Mesendoderm (in vitro differentiated cells): ENCODE data around the gene CD81.

Experiments
- DNase-seq: peaks from one replicate; pipeline ENCODE4 v3.0.0; 2013
- H2AK5ac ChIP-seq: 2 replicates; pipeline ENCODE4 v1.6.1; 2013; ENCODE audit warnings: low read length, inconsistent platforms
- H2BK120ac ChIP-seq: 2 replicates; pipeline ENCODE4 v1.6.1; 2013; ENCODE audit warnings: low read depth, mild to moderate bottlenecking, low read length, moderate library complexity, mixed read lengths
- H2BK15ac ChIP-seq: replicated peaks from 2 replicates; pipeline ENCODE4 v1.6.1; 2013; ENCODE audit warnings: low read depth, mild to moderate bottlenecking, moderate library complexity
- H2BK5ac ChIP-seq: 2 replicates; pipeline ENCODE4 v1.6.1; 2013; ENCODE audit warnings: low read length, inconsistent platforms
- H3K18ac ChIP-seq: 2 replicates; pipeline ENCODE4 v1.6.1; 2013; ENCODE audit warnings: mild to moderate bottlenecking, low read length, mixed read lengths
- H3K23ac ChIP-seq: one replicate; pipeline ENCODE4 v1.6.1; 2013; ENCODE audit warnings: low read length
- H3K27ac ChIP-seq: 2 replicates; pipeline ENCODE4 v1.5.1; 2013; ENCODE audit warnings: low read depth, mild to moderate bottlenecking, inconsistent platforms, low read length, moderate library complexity
- H3K27me3 ChIP-seq: 2 replicates; pipeline ENCODE4 v1.6.1; 2013; ENCODE audit warnings: low read length, control low read depth, mild to moderate bottlenecking, inconsistent platforms; ENCODE audit not compliant: insufficient read depth, poor library complexity
- H3K36me3 ChIP-seq: 2 replicates; pipeline ENCODE4 v1.6.1; 2013; ENCODE audit warnings: low read length, inconsistent platforms; ENCODE audit not compliant: control insufficient read depth, insufficient read depth
- H3K4ac ChIP-seq: one replicate; pipeline ENCODE4 v1.6.1; 2013; ENCODE audit warnings: low read depth, mild to moderate bottlenecking, low read length, moderate library complexity
- H3K4me1 ChIP-seq: 2 replicates; pipeline ENCODE4 v1.6.1; 2013; ENCODE audit warnings: low read depth, low read length, inconsistent platforms; ENCODE audit not compliant: control insufficient read depth
- H3K4me2 ChIP-seq: 2 replicates; pipeline ENCODE4 v1.6.1; 2013; ENCODE audit warnings: low read length
- H3K4me3 ChIP-seq: 2 replicates; pipeline ENCODE4 v1.5.1; 2013; ENCODE audit warnings: mild to moderate bottlenecking, low read length
- H3K56ac ChIP-seq: one replicate; pipeline ENCODE4 v1.6.1; 2013; ENCODE audit warnings: low read length
- H3K79me1 ChIP-seq: 2 replicates; pipeline ENCODE4 v1.6.1; 2013; ENCODE audit warnings: low read length, inconsistent platforms
- H3K79me2 ChIP-seq: 2 replicates; pipeline ENCODE4 v1.6.1; 2013; ENCODE audit warnings: mild to moderate bottlenecking, low read length; ENCODE audit not compliant: control insufficient read depth, insufficient read depth
- H3K9ac ChIP-seq: 2 replicates; pipeline ENCODE4 v1.6.1; 2013; ENCODE audit warnings: low read length, inconsistent platforms
- H4K5ac ChIP-seq: one replicate; pipeline ENCODE4 v1.6.1; 2013; ENCODE audit warnings: low read length
- H4K8ac ChIP-seq: one replicate; pipeline ENCODE4 v1.6.1; 2013; ENCODE audit warnings: low read depth, mild to moderate bottlenecking, control low read depth, low read length, moderate library complexity
- whole genome bisulfite sequencing: extraction: QIAGEN DNeasy Blood & Tissue Kit; methylation state at CpG from one replicate; pipeline ENCODE4 v1.1.7; 2013; ENCODE audit warnings: low lambda C conversion rate, missing lambda C conversion rate; ENCODE audit not compliant: insufficient coverage; ENCODE audit errors: extremely low coverage; 5-methylcytosine and 5-hydroxymethylcytosine counted together

Gene CD81

GRCh38 chr11:2392241-2392959 is 15.3 kb downstream of the CD81 start:
- peaks cover 3% of the 10 kb centered on the region for H3K36me3 ChIP-seq
- H3K9ac ChIP-seq: no peak overlapping the region
- no peak overlapping the region for H2BK120ac ChIP-seq
- peaks cover 41% of the 10 kb centered on the region for H3K79me2 ChIP-seq
- H4K5ac ChIP-seq: no peak overlapping the region
- no peak overlapping the region for H2BK5ac ChIP-seq
- H4K8ac ChIP-seq: no peak overlapping the region
- no peak overlapping the region for H3K56ac ChIP-seq
- no peak overlapping the region for H2BK15ac ChIP-seq
- no peak overlapping the region for H3K23ac ChIP-seq
- no peak for DNase-seq
- H2AK5ac ChIP-seq: no peak overlapping the region
- no peak overlapping the region for H3K18ac ChIP-seq
- no CpG with 5 or more reads among the region's 26 CpGs for WGBS
- no peak overlapping the region for H3K4me3 ChIP-seq
- H3K27me3 ChIP-seq: no peaks in the 10 kb centered on the region
- no peak overlapping the region for H3K4me2 ChIP-seq
- H3K79me1 ChIP-seq: peaks cover 15% of the 10 kb centered on the region
- no peak overlapping the region for H3K4ac ChIP-seq
- peaks cover 3% of the 10 kb centered on the region for H3K4me1 ChIP-seq
- no peak overlapping the region for H3K27ac ChIP-seq

- Histone ChIP-seq H3K23ac (no peak overlapping the region), H3K56ac (no peak overlapping the region), H3K27ac (no peak overlapping the region), H3K18ac (no peak overlapping the region), H4K5ac (no peak overlapping the region), H2AK5ac (no peak overlapping the region), H2BK120ac (no peak overlapping the region), H3K4me1 (peaks cover 3% of the 10 kb centered on the region), H2BK5ac (no peak overlapping the region), H3K4me2 (no peak overlapping the region), H3K4ac (no peak overlapping the region), H2BK15ac (no peak overlapping the region), H3K27me3 (no peaks in the 10 kb centered on the region), H3K9ac (no peak overlapping the region), H3K36me3 (peaks cover 3% of the 10 kb centered on the region), H3K79me2 (peaks cover 32% of the 10 kb centered on the region), H4K8ac (no peak overlapping the region), H3K4me3 (no peak overlapping the region), H3K79me1 (peaks cover 15% of the 10 kb centered on the region)
- no CpG with 5 or more reads among the region's 27 CpGs for WGBS
- no peak for DNase-seq
Observed at GRCh38 chr11:2393111-2393868, 16.2 kb downstream of the CD81 start.

GRCh38 chr11:2393941-2394817 is 17.1 kb downstream of the CD81 start:
- peaks cover 3% of the 10 kb centered on the region for H3K36me3 ChIP-seq
- H3K4me2 ChIP-seq: no peak overlapping the region
- no peak overlapping the region for H4K5ac ChIP-seq

GRCh38 chr11:2394818-2395105 is 17.7 kb downstream of the CD81 start:
- Histone ChIP-seq H4K8ac (no peak overlapping the region), H3K56ac (no peak overlapping the region), H3K79me2 (peaks cover 17% of the 10 kb centered on the region), H3K4ac (no peak overlapping the region), H3K4me3 (no peak overlapping the region), H3K27me3 (no peaks in the 10 kb centered on the region), H3K4me1 (peaks cover 3% of the 10 kb centered on the region), H3K23ac (no peak overlapping the region), H3K18ac (no peak overlapping the region), H3K36me3 (peaks cover 3% of the 10 kb centered on the region), H2BK5ac (no peak overlapping the region), H4K5ac (no peak overlapping the region), H2AK5ac (no peak overlapping the region), H3K9ac (no peak overlapping the region), H3K79me1 (peaks cover 9% of the 10 kb centered on the region), H2BK15ac (no peak overlapping the region), H3K27ac (no peak overlapping the region), H3K4me2 (no peak overlapping the region), H2BK120ac (no peak overlapping the region)
- WGBS: no CpG with 5 or more reads among the region's 8 CpGs
- no peak for DNase-seq

More at GRCh38 chr11:2393941-2394817, 17.1 kb downstream of the CD81 start:
- no peak overlapping the region for H2BK120ac ChIP-seq
- DNase-seq: no peak
- H2BK5ac ChIP-seq: no peak overlapping the region
- H3K4ac ChIP-seq: no peak overlapping the region
- H3K79me1 ChIP-seq: peaks cover 9% of the 10 kb centered on the region
- no peak overlapping the region for H3K18ac ChIP-seq
- no peak overlapping the region for H3K56ac ChIP-seq
- H2BK15ac ChIP-seq: no peak overlapping the region
- no peaks in the 10 kb centered on the region for H3K27me3 ChIP-seq
- H4K8ac ChIP-seq: no peak overlapping the region
- no peak overlapping the region for H3K23ac ChIP-seq
- H3K4me3 ChIP-seq: no peak overlapping the region
- H2AK5ac ChIP-seq: no peak overlapping the region
- H3K79me2 ChIP-seq: peaks cover 23% of the 10 kb centered on the region
- WGBS: no CpG with 5 or more reads among the region's 34 CpGs
- no peak overlapping the region for H3K27ac ChIP-seq
- H3K4me1 ChIP-seq: peaks cover under 1% of the 10 kb centered on the region
- no peak overlapping the region for H3K9ac ChIP-seq

GRCh38 chr11:2395211-2395730 is 18.2 kb downstream of the CD81 start:
- Histone ChIP-seq H2BK5ac (no peak overlapping the region), H2BK120ac (no peak overlapping the region), H3K56ac (no peak overlapping the region)

More at GRCh38 chr11:2395211-2395730, 18.2 kb downstream of the CD81 start:
- no CpG with 5 or more reads among the region's 26 CpGs for WGBS
- Histone ChIP-seq H3K27ac (no peak overlapping the region), H2AK5ac (no peak overlapping the region), H4K8ac (no peak overlapping the region), H3K18ac (no peak overlapping the region), H4K5ac (no peak overlapping the region), H3K4me3 (no peak overlapping the region), H3K4ac (no peak overlapping the region), H3K27me3 (no peaks in the 10 kb centered on the region), H3K23ac (no peak overlapping the region), H3K79me1 (peaks cover 5% of the 10 kb centered on the region), H3K9ac (no peak overlapping the region), H3K4me2 (no peak overlapping the region), H3K79me2 (peaks cover 12% of the 10 kb centered on the region), H3K36me3 (peaks cover 3% of the 10 kb centered on the region), H2BK15ac (no peak overlapping the region), H3K4me1 (peaks cover 3% of the 10 kb centered on the region)
- no peak for DNase-seq
